Measurements from ENCODE around the gene STXBP3.

Gene STXBP3

DNA sequence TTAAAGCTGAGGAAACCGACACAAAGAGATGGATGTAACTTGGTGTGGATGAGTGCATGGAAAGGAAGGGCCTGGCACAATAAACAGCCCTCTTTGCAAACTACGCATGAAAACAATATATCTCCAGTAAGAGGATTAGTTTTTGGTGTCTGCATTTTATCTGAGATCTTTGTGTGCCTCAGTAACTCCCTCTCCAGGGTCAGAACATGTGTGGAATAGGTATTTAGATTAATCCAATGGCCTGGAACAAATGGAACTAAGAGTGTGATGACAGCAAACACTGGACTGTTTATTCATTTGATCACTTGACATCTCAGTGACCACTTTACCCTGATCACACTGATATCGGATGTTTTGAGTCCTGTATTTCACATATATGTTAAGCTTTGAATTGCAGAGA is 65.1 kb downstream of the STXBP3 start:
- no peak overlapping the region for H3K27ac ChIP-seq
- TF ChIP-seq, protein P1, sequence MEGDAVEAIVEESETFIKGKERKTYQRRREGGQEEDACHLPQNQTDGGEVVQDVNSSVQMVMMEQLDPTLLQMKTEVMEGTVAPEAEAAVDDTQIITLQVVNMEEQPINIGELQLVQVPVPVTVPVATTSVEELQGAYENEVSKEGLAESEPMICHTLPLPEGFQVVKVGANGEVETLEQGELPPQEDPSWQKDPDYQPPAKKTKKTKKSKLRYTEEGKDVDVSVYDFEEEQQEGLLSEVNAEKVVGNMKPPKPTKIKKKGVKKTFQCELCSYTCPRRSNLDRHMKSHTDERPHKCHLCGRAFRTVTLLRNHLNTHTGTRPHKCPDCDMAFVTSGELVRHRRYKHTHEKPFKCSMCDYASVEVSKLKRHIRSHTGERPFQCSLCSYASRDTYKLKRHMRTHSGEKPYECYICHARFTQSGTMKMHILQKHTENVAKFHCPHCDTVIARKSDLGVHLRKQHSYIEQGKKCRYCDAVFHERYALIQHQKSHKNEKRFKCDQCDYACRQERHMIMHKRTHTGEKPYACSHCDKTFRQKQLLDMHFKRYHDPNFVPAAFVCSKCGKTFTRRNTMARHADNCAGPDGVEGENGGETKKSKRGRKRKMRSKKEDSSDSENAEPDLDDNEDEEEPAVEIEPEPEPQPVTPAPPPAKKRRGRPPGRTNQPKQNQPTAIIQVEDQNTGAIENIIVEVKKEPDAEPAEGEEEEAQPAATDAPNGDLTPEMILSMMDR (conservative IDR thresholded peaks at IDR 0.05), result no peak
- no peak for TF ChIP-seq ZFX (IDR thresholded peaks at IDR 0.05)

DNA sequence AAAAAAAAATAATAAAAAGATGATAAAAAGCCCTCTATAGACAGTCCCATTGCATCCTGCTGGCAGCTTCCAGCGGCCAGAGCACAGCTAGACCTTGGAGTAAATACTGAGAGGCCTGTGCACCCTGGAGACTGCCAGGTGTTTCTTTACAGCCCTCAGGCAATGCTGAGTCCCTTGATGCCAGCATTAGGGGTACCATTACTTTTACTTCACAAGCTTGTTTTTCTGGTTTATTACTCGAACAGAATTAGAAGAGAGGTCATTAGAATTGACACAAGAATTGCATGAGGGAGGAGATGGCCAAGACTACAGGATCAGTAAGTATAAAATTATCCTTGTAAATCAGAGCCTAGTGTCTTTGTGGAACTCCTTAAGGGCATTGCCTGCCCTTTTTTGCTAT is 66.9 kb downstream of the STXBP3 start:
- no peak overlapping the region for H3K27ac ChIP-seq
- TF ChIP-seq ZFX (IDR thresholded peaks at IDR 0.05), result no peak
- TF ChIP-seq, protein P1 (conservative IDR thresholded peaks at IDR 0.05), result no peak

DNA sequence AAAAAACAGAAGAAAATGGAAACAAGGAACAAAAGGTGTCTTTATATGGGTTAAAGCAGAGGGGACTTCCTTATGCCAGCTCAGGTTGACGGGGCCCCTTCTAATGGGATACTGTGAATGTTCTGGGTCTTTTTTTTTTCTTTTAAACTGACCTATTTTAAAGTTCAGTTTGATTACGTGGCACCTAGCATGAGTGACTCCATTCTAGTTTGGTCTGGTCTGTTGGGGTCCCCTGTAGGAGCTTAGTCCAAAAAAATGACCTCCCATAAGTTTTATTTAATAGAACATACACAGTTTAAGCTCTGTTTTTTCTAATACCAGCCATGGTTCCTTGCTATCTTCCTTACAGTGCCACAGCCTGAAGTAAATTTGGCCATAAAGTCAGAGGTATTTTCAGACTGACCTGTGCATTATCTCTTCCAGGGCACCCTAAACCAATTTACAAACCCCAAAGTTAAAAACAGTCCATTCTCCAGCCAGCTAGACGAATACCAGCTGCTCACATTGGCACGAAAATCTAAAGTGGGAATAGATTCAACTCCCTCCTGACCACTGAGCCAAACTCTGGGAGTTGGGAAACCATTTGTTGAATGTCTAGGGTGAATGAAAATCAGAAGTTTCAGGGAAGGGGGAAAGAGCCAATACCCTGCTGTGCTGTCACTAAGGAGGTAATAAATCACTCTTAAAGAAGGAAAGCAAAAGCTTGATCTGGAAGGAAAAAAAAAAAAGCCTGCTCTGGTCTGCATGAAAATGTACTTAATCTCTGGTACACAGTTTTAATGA is 68.1 kb downstream of the STXBP3 start:
- no peak overlapping the region for H3K27ac ChIP-seq
- TF ChIP-seq ZFX (IDR thresholded peaks at IDR 0.05), result no peak
- TF ChIP-seq, protein P1 (conservative IDR thresholded peaks at IDR 0.05), result no peak

DNA sequence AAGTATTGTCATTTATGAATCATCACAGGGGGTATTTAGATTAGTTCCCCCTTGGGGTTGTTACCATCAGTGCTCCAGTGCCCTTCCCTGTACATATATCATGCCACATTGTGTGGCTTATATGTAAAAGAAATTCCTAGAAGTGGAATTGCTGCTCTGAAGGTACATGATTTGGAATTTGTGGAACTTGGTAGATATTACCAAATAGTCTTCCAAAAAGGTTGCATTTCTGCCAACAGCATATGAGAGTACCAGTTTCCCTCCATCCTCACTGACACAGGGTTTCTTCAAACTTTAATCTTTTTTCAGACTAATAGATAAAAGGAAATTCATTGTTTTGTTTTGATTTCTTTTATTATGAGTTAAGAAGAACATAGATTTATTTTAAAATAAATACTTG is 69.1 kb downstream of the STXBP3 start:
- H3K27ac ChIP-seq, result no peak overlapping the region
- TF ChIP-seq, protein P1 (conservative IDR thresholded peaks at IDR 0.05), result no peak
- no peak for TF ChIP-seq ZFX (IDR thresholded peaks at IDR 0.05)

DNA sequence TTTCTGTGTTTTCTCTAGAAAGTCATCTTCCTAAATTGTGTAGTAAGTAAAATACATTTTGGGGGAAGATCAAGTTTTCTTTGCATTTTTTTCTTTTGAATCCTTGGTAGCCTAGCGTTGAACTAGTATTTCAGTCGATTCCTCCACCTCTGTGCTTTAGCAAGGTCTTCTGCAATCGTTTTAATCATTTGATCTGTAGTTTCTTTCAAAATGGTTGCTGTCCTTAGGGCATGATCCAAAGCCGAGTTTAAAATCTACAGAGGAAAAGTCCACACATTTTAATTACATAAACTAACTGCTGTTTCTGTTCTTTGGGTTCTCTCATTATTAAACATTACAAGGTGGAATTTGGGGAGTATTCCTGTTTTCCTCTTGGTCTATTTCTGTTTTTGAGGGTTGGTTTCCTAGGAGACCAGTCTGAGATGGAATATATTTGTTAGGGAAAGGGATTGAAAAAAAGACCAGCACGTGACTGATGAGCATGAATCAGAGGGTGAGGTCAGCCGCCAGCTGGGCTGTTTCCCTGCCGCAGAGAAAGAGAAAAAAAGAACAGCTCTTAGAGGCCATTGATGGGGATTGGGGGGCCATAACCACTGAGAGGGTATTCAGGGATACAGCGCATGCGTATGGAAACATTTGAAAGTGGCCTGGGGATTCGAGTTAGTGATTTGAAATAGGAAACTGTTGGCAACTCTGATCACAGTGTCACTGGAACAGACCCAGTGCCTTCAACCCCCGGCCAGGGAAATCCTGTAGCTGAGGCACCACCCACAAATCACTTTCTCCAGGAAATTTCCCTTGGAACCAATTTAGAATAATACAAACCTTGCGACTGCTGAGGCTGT is 69.8 kb downstream of the STXBP3 start:
- TF ChIP-seq, protein P1 (conservative IDR thresholded peaks at IDR 0.05), result no peak
- TF ChIP-seq ZFX (IDR thresholded peaks at IDR 0.05), result no peak
- no peak overlapping the region for H3K27ac ChIP-seq

DNA sequence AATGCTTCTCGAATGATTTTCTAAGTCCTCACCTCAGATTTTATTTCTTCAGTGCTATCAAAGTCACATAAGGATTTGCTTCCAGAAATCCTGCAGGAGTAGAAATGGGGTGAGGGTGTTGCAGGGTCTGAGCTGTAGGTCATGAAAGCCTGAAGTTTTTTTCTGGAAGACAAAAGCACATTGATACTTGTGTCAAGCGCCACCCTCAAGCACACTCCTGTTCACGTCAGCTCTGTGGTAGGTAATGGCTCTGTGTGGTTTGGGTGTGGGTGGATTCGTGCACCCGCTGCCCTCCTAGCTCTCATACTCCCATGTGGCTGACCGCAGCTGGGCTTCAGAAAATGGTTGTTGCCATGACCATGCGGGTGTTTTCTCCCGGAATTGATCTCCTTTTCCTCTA is 70.5 kb downstream of the STXBP3 start:
- H3K27ac ChIP-seq, result no peak overlapping the region
- no peak for TF ChIP-seq ZFX (IDR thresholded peaks at IDR 0.05)
- TF ChIP-seq, protein P1 (conservative IDR thresholded peaks at IDR 0.05), result no peak

DNA sequence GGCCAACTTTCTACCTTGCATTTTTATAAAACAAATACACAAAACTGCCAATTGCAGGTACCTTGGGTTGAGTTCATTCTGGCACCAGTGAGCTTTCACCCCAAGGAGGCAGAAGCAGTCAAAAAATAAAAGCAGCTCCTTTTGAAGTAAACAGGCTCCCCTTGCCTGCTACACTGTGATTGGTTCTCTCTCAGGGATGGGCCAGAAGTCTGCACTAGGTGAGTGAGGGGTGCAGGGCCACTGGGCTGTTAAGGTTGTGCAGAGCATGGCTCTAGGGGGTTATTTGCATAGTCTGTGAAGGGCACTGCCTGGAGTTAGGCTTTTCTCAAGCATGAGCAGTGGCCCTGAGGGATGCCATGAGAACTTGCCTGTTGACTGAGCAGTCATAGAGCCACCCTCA is 71.3 kb downstream of the STXBP3 start:
- no peak for TF ChIP-seq ZFX (IDR thresholded peaks at IDR 0.05)
- TF ChIP-seq, protein P1 (conservative IDR thresholded peaks at IDR 0.05), result no peak
- H3K27ac ChIP-seq, result no peak overlapping the region
